HepG2 (cell line): Measurements from ENCODE around the gene RHBDF2. TPM values are rescaled to one million over a fixed set of nuclear protein-coding genes. Genes with fewer than 3 reads are reported as not detected.

Source experiments
- CTCF ChIP-seq: sonication (generic); formaldehyde crosslinking; IDR thresholded peaks from 2 replicates; pipeline ENCODE4 v1.5.0; 2020; ENCODE audit warnings: mild to moderate bottlenecking, missing genetic modification reagents, moderate library complexity
- GZF1 ChIP-seq: sonication (generic); formaldehyde crosslinking; IDR thresholded peaks from 2 replicates; pipeline ENCODE4 v1.5.1; 2020; ENCODE audit warnings: mild to moderate bottlenecking, missing genetic modification reagents
- MYC ChIP-seq: sonication (generic); formaldehyde crosslinking; IDR thresholded peaks from 2 replicates; pipeline ENCODE4 v1.9.0; 2021; ENCODE audit warnings: missing genetic modification reagents, borderline replicate concordance
- NFIC ChIP-seq: IDR thresholded peaks from 2 replicates; pipeline ENCODE4 v1.6.1; 2012; ENCODE audit warnings: mild to moderate bottlenecking, low read length, inconsistent platforms
- POGK ChIP-seq: sonication (generic); formaldehyde crosslinking; conservative IDR thresholded peaks from 2 replicates; pipeline ENCODE4 v1.8.0; 2022; ENCODE audit warnings: mild to moderate bottlenecking, moderate library complexity, missing genetic modification reagents
- ZNF12 ChIP-seq: sonication (generic); formaldehyde crosslinking; IDR thresholded peaks from 2 replicates; pipeline ENCODE4 v1.5.0; 2020; ENCODE audit warnings: missing genetic modification reagents
- ZNF33A ChIP-seq: sonication (generic); formaldehyde crosslinking; IDR thresholded peaks from 2 replicates; pipeline ENCODE4 v1.5.1; 2020; ENCODE audit warnings: missing genetic modification reagents, mild to moderate bottlenecking, moderate library complexity, borderline replicate concordance
- ZNF546 ChIP-seq: sonication (generic); formaldehyde crosslinking; conservative IDR thresholded peaks from 2 replicates; pipeline ENCODE4 v1.8.1; 2023; ENCODE audit warnings: mild to moderate bottlenecking, missing genetic modification reagents
- ZNF567 ChIP-seq: sonication (generic); formaldehyde crosslinking; IDR thresholded peaks from 2 replicates; pipeline ENCODE4 v1.8.1; 2023; ENCODE audit warnings: mild to moderate bottlenecking, missing genetic modification reagents, borderline replicate concordance
- ZNF7 ChIP-seq: IDR thresholded peaks from 2 replicates; pipeline ENCODE4 v1.6.1; 2016; ENCODE audit warnings: missing biosample characterization, missing genetic modification reagents
- polyA plus RNA-seq, 8 experiments: library from polyadenylated mRNA; depleted of rRNA in 3 of 8; stranded (reverse) in 7 of 8; unstranded in 1 of 8; fragments of >200 nt; fragmentation: Illumina TruSeq in 4 of 8; extraction: Trizol in 4 of 8; gene quantifications; 2 replicates each; pipeline versions ENCODE4 v1.2.1 to v1.2.3, GENCODE V29; 2011 to 2016; ENCODE audit warnings: low read depth in 4 of 8, missing spikeins in 1 of 8, mixed read lengths in 1 of 8; ENCODE audit not compliant: insufficient read depth in 1 of 8
- total RNA-seq, 5 experiments: library from RNA; depleted of rRNA; stranded (reverse); fragments of >200 nt; fragmentation: Illumina TruSeq; extraction: Trizol; gene quantifications; 2 replicates each; pipeline ENCODE4 v1.2.3, GENCODE V29; 2016; ENCODE audit warnings: low read depth in 1 of 5
- TF ChIP-seq, protein P1 (sequence below): sonication (generic); formaldehyde crosslinking; IDR thresholded peaks from 2 replicates; pipeline ENCODE4 v1.4.0; 2020; ENCODE audit warnings: missing genetic modification reagents
- TF ChIP-seq, protein P2 (sequence below): sonication (generic); formaldehyde crosslinking; IDR thresholded peaks from 2 replicates; pipeline ENCODE4 v1.8.1; 2022; ENCODE audit warnings: low read depth, mild to moderate bottlenecking, missing genetic modification reagents
- TF ChIP-seq, protein P3 (sequence below): sonication (generic); formaldehyde crosslinking; IDR thresholded peaks from 2 replicates; pipeline ENCODE4 v1.5.1; 2020; ENCODE audit warnings: missing genetic modification reagents, mild to moderate bottlenecking, borderline replicate concordance

Gene RHBDF2
- total and polyA plus RNA-seq, 2 of the 13 experiments (the other 11 are each of a cell fraction or from before 2014, with no cell fraction given), result 7.8 to 24.2 TPM

- TF ChIP-seq POGK (CRISPR knock-in tag), result peak; percentile 65; the same call in 1 of the 2 replicates
- TF ChIP-seq ZNF7 (CRISPR knock-in tag), result no peak
- TF ChIP-seq ZNF33A, result no peak
- peak; percentile 68; the same call in 1 of the 2 replicates for TF ChIP-seq MYC
- TF ChIP-seq, protein P1, sequence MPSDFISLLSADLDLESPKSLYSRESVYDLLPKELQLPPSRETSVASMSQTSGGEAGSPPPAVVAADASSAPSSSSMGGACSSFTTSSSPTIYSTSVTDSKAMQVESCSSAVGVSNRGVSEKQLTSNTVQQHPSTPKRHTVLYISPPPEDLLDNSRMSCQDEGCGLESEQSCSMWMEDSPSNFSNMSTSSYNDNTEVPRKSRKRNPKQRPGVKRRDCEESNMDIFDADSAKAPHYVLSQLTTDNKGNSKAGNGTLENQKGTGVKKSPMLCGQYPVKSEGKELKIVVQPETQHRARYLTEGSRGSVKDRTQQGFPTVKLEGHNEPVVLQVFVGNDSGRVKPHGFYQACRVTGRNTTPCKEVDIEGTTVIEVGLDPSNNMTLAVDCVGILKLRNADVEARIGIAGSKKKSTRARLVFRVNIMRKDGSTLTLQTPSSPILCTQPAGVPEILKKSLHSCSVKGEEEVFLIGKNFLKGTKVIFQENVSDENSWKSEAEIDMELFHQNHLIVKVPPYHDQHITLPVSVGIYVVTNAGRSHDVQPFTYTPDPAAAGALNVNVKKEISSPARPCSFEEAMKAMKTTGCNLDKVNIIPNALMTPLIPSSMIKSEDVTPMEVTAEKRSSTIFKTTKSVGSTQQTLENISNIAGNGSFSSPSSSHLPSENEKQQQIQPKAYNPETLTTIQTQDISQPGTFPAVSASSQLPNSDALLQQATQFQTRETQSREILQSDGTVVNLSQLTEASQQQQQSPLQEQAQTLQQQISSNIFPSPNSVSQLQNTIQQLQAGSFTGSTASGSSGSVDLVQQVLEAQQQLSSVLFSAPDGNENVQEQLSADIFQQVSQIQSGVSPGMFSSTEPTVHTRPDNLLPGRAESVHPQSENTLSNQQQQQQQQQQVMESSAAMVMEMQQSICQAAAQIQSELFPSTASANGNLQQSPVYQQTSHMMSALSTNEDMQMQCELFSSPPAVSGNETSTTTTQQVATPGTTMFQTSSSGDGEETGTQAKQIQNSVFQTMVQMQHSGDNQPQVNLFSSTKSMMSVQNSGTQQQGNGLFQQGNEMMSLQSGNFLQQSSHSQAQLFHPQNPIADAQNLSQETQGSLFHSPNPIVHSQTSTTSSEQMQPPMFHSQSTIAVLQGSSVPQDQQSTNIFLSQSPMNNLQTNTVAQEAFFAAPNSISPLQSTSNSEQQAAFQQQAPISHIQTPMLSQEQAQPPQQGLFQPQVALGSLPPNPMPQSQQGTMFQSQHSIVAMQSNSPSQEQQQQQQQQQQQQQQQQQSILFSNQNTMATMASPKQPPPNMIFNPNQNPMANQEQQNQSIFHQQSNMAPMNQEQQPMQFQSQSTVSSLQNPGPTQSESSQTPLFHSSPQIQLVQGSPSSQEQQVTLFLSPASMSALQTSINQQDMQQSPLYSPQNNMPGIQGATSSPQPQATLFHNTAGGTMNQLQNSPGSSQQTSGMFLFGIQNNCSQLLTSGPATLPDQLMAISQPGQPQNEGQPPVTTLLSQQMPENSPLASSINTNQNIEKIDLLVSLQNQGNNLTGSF (CRISPR knock-in tag), result 0 out of 2 replicates have a peak, but pooled peaks have one; percentile 31
- TF ChIP-seq, protein P2, sequence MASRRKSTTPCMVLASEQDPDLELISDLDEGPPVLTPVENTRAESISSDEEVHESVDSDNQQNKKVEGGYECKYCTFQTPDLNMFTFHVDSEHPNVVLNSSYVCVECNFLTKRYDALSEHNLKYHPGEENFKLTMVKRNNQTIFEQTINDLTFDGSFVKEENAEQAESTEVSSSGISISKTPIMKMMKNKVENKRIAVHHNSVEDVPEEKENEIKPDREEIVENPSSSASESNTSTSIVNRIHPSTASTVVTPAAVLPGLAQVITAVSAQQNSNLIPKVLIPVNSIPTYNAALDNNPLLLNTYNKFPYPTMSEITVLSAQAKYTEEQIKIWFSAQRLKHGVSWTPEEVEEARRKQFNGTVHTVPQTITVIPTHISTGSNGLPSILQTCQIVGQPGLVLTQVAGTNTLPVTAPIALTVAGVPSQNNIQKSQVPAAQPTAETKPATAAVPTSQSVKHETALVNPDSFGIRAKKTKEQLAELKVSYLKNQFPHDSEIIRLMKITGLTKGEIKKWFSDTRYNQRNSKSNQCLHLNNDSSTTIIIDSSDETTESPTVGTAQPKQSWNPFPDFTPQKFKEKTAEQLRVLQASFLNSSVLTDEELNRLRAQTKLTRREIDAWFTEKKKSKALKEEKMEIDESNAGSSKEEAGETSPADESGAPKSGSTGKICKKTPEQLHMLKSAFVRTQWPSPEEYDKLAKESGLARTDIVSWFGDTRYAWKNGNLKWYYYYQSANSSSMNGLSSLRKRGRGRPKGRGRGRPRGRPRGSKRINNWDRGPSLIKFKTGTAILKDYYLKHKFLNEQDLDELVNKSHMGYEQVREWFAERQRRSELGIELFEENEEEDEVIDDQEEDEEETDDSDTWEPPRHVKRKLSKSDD, result no peak
- 0 out of 2 replicates have a peak, but pooled peaks have one; percentile 37 for TF ChIP-seq GZF1
- TF ChIP-seq ZNF567, result peak; percentile 26; the same call in 1 of the 2 replicates
- TF ChIP-seq, protein P3, sequence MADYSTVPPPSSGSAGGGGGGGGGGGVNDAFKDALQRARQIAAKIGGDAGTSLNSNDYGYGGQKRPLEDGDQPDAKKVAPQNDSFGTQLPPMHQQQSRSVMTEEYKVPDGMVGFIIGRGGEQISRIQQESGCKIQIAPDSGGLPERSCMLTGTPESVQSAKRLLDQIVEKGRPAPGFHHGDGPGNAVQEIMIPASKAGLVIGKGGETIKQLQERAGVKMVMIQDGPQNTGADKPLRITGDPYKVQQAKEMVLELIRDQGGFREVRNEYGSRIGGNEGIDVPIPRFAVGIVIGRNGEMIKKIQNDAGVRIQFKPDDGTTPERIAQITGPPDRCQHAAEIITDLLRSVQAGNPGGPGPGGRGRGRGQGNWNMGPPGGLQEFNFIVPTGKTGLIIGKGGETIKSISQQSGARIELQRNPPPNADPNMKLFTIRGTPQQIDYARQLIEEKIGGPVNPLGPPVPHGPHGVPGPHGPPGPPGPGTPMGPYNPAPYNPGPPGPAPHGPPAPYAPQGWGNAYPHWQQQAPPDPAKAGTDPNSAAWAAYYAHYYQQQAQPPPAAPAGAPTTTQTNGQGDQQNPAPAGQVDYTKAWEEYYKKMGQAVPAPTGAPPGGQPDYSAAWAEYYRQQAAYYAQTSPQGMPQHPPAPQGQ (CRISPR knock-in tag), result no peak
- peak; percentile 100 for TF ChIP-seq CTCF (CRISPR knock-in tag)
- TF ChIP-seq ZNF546 (CRISPR knock-in tag), result 0 out of 2 replicates have a peak, but pooled peaks have one; percentile 49
- TF ChIP-seq ZNF12 (CRISPR knock-in tag), result no peak
- TF ChIP-seq NFIC, result no peak
Observed at GRCh38 chr17:76523084-76524037, 22.1 kb upstream of the RHBDF2 start (continued).
